Thoracic aorta (tissue), 2 donors: Measurements from ENCODE around the gene MYO1D. TPM values are rescaled to one million over a fixed set of nuclear protein-coding genes. Genes with fewer than 3 reads are reported as not detected.

ENCODE experiments used
- ATAC-seq: fragments of 150-250 bp; one replicate; pipeline ENCODE4 v1.8.0; 2017; ENCODE audit warnings: low read depth; ENCODE audit not compliant: insufficient number of reproducible peaks, low FRiP score
- DNase-seq: peaks from one replicate; pipeline ENCODE4 v3.0.0-alpha.2; 2020; ENCODE audit warnings: low spot score
- H3K27ac ChIP-seq, 2 donors: fragments of 200-600 bp; sonication (generic); 1 replicate in 1 of 2; 2 replicates in 1 of 2; pipeline ENCODE4 v1.5.1; 2016; ENCODE audit warnings: mild to moderate bottlenecking in 2 of 2, moderate library complexity in 2 of 2
- H3K27me3 ChIP-seq: fragments of 200-600 bp; sonication (generic); replicated peaks from 2 replicates; pipeline ENCODE4 v1.6.0; 2016; ENCODE audit warnings: mild to moderate bottlenecking; ENCODE audit not compliant: insufficient read depth
- H3K36me3 ChIP-seq: fragments of 200-600 bp; sonication (generic); one replicate; pipeline ENCODE4 v1.5.1; 2016
- H3K4me1 ChIP-seq, 2 donors: fragments of 200-600 bp; sonication (generic); 1 replicate in 1 of 2; 2 replicates in 1 of 2; pipeline versions ENCODE4 v1.5.1 to v1.6.0; 2016; ENCODE audit warnings: low read depth in 2 of 2, mild to moderate bottlenecking in 1 of 2; ENCODE audit not compliant: control insufficient read depth in 1 of 2
- H3K4me3 ChIP-seq: fragments of 200-600 bp; sonication (generic); 2 replicates; pipeline ENCODE4 v1.5.1; 2016; ENCODE audit warnings: mild to moderate bottlenecking
- H3K9me3 ChIP-seq: fragments of 200-600 bp; sonication (generic); 2 replicates; pipeline ENCODE4 v1.5.1; 2016
- CTCF ChIP-seq: fragments of 200-600 bp; sonication (generic); IDR thresholded peaks from one replicate; pipeline ENCODE4 v1.5.1; 2019; ENCODE audit warnings: antibody characterized with exemption
- total RNA-seq, 2 donors: library from RNA; depleted of rRNA; stranded (reverse); fragments of >200 nt; gene quantifications; one replicate each; pipeline versions ENCODE4 v1.1.0 to v1.2.3, GENCODE V29; 2016

MYO1D gene
- total RNA-seq, 2 donors from 2014 or later = 257 to 370 TPM

- H3K4me1 ChIP-seq = no peaks in the 10 kb centered on the region
- H3K9me3 ChIP-seq = no peaks in the 10 kb centered on the region
- DNase-seq = no peak
- H3K27me3 ChIP-seq = no peaks in the 10 kb centered on the region
- no peak overlapping the region for H3K4me3 ChIP-seq
- H3K36me3 ChIP-seq = no peaks in the 10 kb centered on the region
- ATAC-seq = no peak
- TF ChIP-seq CTCF = no peak
- H3K27ac ChIP-seq = no peak overlapping the region
Observed at GRCh38 chr17:32696426-32696825, 180.5 kb downstream of the MYO1D start.

GRCh38 chr17:32695864-32696263, 181.1 kb downstream of the MYO1D start:
- no peak for DNase-seq
- no peak for TF ChIP-seq CTCF
- H3K27ac ChIP-seq = no peak overlapping the region
- H3K4me3 ChIP-seq = no peak overlapping the region
- no peaks in the 10 kb centered on the region for H3K4me1 ChIP-seq
- H3K27me3 ChIP-seq = no peaks in the 10 kb centered on the region
- no peaks in the 10 kb centered on the region for H3K9me3 ChIP-seq
- no peaks in the 10 kb centered on the region for H3K36me3 ChIP-seq
- ATAC-seq = no peak

GRCh38 chr17:32693194-32693897, 183.6 kb downstream of the MYO1D start:
- Histone ChIP-seq H3K9me3 (no peaks in the 10 kb centered on the region), H3K36me3 (peaks cover 5% of the 10 kb centered on the region), H3K4me1 (no peaks in the 10 kb centered on the region), H3K4me3 (no peak overlapping the region), H3K27ac (no peak overlapping the region), H3K27me3 (no peaks in the 10 kb centered on the region)
- DNase-seq = no peak
- TF ChIP-seq CTCF = no peak
- ATAC-seq = no peak

- Histone ChIP-seq H3K4me3 (no peak overlapping the region), H3K36me3 (peaks cover 5% of the 10 kb centered on the region), H3K27me3 (no peaks in the 10 kb centered on the region), H3K4me1 (no peaks in the 10 kb centered on the region), H3K27ac (no peak overlapping the region), H3K9me3 (no peaks in the 10 kb centered on the region)
- no peak for DNase-seq
- ATAC-seq = no peak
- TF ChIP-seq CTCF = no peak
Observed at GRCh38 chr17:32692179-32692578, 184.7 kb downstream of the MYO1D start.

- H3K27ac ChIP-seq = no peak overlapping the region
- ATAC-seq (no peak), DNase-seq (no peak)
- H3K36me3 ChIP-seq = peaks cover 5% of the 10 kb centered on the region
- no peaks in the 10 kb centered on the region for H3K27me3 ChIP-seq
- no peak overlapping the region for H3K4me3 ChIP-seq
- no peaks in the 10 kb centered on the region for H3K9me3 ChIP-seq
- H3K4me1 ChIP-seq = no peaks in the 10 kb centered on the region
- no peak for TF ChIP-seq CTCF
Observed at GRCh38 chr17:32689348-32689747, 187.6 kb downstream of the MYO1D start.
